Lower leg skin (tissue), 4 donors: ENCODE measurements around the gene PLSCR2. TPM values are rescaled to one million over a fixed set of nuclear protein-coding genes. Genes with fewer than 3 reads are reported as not detected.
A peak's percentile ranks its signal among the peaks of the same experiment; 100 is the strongest.
"Not testable (repeated sequence)": the region's sequence is repeated elsewhere in the genome, so short reads cannot be mapped to it uniquely, and the experiment has no call there.

Source experiments
- DNase-seq, 2 donors: peaks; one replicate each; pipeline ENCODE4 v3.0.0-alpha.2; 2019; ENCODE audit warnings: low spot score in 2 of 2
- H3K4me3 ChIP-seq: fragments of 200-600 bp; sonication (generic); 2 replicates; pipeline ENCODE4 v1.5.1; 2017; ENCODE audit warnings: mild to moderate bottlenecking, low read depth; ENCODE audit not compliant: poor library complexity, severe bottlenecking
- POLR2A ChIP-seq, 2 donors: fragments of 450-650 bp; IDR thresholded peaks; one replicate each; pipeline ENCODE4 v1.6.1; 2016 to 2017; ENCODE audit warnings: antibody characterized with exemption in 2 of 2, mild to moderate bottlenecking in 1 of 2, moderate library complexity in 1 of 2
- WGBS, 2 donors: methylation state at CpG; one replicate each; pipeline ENCODE4 v1.1.5; 2018; 5-methylcytosine and 5-hydroxymethylcytosine counted together
- intact Hi-C: fragments of 100-400 bp; cut with DNase I; formaldehyde crosslinking; loops from one replicate; pipeline ENCODE4 v1.15.0; 2023; ENCODE audit warnings: low total_unique reads
- total RNA-seq, 4 donors: library from RNA; depleted of rRNA; stranded (reverse); fragments of >200 nt; gene quantifications; one replicate each; pipeline ENCODE4 v1.1.0, GENCODE V29; 2016
- TF ChIP-seq, protein P1 (sequence below), 3 donors: fragments of 450-650 bp; IDR thresholded peaks; one replicate each; pipeline ENCODE4 v1.5.1; 2016; ENCODE audit warnings: antibody characterized with exemption in 3 of 3, mild to moderate bottlenecking in 3 of 3, moderate library complexity in 2 of 3

PLSCR2 gene
- total RNA-seq, 4 donors from 2014 or later = not detected

DNA sequence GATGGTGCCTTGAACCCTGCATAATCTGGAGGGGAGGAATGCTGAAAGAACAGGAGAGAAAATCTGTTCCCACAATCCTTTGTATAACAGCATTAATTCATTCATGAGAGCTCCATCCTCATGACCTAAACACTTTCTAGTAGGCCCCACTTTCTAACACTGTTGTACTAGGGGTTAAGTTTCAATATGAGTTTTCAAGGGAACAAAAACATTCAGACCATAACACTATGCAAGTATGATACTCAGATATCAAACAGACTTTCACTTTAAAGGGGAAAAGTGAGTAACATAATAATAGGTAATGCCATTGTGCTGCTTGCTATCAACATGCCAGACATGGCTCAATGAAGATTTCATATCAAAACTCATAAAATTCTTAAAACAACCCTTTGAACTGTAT is 32.4 kb upstream of the PLSCR2 start:
- DNase-seq = no peak
- intact Hi-C loops = no loop called here
- no peak overlapping the region for H3K4me3 ChIP-seq
- no peak for TF ChIP-seq POLR2A (IDR thresholded peaks at IDR 0.05)
- TF ChIP-seq, protein P1, sequence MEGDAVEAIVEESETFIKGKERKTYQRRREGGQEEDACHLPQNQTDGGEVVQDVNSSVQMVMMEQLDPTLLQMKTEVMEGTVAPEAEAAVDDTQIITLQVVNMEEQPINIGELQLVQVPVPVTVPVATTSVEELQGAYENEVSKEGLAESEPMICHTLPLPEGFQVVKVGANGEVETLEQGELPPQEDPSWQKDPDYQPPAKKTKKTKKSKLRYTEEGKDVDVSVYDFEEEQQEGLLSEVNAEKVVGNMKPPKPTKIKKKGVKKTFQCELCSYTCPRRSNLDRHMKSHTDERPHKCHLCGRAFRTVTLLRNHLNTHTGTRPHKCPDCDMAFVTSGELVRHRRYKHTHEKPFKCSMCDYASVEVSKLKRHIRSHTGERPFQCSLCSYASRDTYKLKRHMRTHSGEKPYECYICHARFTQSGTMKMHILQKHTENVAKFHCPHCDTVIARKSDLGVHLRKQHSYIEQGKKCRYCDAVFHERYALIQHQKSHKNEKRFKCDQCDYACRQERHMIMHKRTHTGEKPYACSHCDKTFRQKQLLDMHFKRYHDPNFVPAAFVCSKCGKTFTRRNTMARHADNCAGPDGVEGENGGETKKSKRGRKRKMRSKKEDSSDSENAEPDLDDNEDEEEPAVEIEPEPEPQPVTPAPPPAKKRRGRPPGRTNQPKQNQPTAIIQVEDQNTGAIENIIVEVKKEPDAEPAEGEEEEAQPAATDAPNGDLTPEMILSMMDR (IDR thresholded peaks at IDR 0.05) = no peak

DNA sequence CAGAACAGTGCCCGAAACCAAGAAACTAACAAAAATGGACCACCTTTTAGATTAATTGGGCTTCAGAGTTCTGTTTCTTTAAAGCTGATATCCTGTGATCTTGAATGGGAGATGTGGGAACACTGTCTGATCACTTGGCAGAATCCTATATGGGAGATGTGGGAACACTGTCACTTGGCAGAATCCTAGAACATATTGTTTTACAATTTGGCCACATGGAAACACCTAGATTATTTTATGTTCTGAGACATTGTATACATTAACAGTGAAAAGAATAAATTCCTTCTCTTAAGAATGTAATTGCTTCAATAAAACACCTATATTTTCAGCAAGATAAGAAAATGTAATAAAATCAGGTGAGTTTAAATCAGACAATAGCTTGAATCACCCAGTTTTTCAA is 30.3 kb upstream of the PLSCR2 start:
- WGBS, 2 donors = 70 to 76% methylated on average over 1 of the region's 1 CpG
- intact Hi-C loops = no loop called here
- no peak overlapping the region for H3K4me3 ChIP-seq
- no peak for DNase-seq
- no peak for TF ChIP-seq POLR2A (IDR thresholded peaks at IDR 0.05)
- TF ChIP-seq, protein P1 (IDR thresholded peaks at IDR 0.05) = no peak

DNA sequence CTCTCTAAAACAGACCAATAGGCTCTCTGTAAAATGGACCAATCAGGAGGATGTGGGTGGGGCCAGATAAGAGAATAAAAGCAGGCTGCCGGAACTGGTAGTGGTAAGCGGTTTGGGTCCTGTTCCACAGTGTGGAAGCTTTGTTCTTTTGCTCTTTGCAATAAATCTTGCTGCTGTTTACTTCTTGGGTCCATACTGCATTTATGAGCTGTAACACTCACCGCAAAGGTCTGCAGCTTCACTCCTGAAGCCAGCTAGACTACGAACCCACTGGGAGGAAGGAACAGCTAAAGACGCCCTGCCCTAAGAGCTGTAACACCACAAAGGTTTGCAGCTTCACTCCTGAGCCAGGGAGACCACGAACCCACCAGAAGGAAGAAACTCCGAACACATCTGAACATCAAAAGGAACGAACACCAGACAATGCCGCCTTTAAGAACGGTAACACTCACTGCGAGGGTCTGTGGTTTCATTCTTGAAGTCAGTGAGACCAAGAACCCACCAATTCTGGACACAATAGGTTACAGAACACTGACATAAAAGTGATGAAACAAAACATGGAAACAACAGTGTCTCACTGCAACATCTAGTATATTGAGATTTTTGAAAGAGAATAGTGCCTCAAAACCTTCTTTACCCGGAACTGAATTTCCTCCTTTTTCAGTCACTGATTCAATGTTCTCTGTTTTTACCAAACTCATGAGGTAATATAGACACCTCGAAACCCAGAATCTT is 28.8 kb upstream of the PLSCR2 start:
- 81 to 82% methylated on average over 13 of the region's 13 CpGs for WGBS, 2 donors
- TF ChIP-seq, protein P1 (IDR thresholded peaks at IDR 0.05) = no peak
- no peak for TF ChIP-seq POLR2A (IDR thresholded peaks at IDR 0.05)
- intact Hi-C loops = no loop called here
- no peak overlapping the region for H3K4me3 ChIP-seq
- DNase-seq = no peak

DNA sequence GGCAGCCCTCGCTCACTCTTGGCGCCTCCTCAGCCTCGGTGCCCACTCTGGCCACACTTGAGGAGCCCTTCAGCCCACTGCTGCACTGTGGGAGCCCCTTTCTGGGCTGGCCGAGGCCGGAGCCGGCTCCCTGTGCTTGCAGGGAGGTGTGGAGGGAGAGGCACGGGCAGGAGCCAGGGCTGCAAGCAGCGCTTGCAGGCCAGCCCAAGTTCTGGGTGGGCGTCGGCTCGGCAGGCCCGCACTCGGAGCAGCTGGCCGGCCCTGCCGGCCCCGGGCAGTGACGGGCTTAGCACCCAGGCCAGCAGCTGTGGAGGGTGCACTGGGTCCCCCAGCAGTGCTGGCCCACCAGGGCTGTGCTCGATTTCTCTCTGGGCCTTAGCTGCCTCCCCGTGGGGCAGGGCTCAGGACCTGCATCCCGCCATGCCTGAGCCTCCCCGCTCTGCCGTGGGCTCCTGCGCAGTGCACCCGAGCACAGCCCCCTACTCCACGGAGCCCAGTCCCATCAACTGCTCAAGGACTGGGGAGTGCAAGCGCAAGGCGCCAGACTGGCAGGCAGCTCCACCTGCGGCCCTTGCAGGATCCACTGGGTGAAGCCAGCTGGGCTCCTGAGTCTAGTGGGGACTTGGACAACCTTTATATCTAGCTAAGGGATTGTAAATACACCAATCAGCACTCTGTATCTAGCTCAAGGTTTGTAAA is 27.9 kb upstream of the PLSCR2 start:
- intact Hi-C loops, H3K4me3 ChIP-seq: not testable (repeated sequence)
- peak in 1 of 2 donors; percentile 73 for DNase-seq
- 93 to 94% methylated on average over 18 to 19 of the region's 28 CpGs for WGBS, 2 donors

DNA sequence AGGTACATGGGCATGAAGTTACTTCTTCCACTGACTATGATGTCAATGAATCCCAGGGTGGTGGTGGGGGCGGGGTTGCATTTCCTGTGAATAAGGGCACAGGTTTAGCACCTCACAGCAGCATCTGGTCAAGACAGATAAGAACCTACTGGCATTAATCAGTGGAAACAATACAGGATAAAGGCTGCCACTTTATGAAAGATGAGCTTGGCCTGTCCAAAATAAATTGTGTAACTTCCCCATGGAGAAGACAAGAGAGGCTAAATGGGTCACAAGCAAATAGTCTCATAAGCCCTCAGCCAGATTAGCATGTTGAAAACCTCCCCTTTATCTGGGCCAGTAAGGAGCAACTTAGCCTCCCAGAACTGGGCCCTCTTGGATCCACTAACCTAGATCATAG is 27.4 kb upstream of the PLSCR2 start:
- 0 to 57% methylated on average over 1 of the region's 1 CpG for WGBS, 2 donors
- intact Hi-C loops = no loop called here
- no peak for DNase-seq
- no peak overlapping the region for H3K4me3 ChIP-seq
- TF ChIP-seq POLR2A (IDR thresholded peaks at IDR 0.05) = no peak
- TF ChIP-seq, protein P1 (IDR thresholded peaks at IDR 0.05) = no peak

DNA sequence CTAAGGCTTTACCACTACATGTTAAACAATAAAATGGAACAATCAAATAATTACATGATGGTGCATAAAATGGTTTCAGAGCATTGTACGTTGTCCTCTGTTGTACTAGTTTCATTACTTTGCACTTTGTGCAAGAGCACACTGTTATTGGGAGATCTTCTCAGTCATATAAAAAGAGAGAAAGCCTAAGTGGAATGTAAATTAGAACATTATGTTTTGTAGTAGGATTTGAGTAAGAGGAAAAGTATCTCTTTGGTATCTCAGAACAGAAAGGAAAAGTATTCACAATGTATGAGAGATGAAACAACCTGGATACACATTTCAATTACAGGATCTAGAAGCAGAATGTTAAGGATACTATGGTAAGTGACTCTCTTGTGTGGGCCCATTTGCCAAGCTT is 26.9 kb upstream of the PLSCR2 start:
- intact Hi-C loops = no loop called here
- WGBS, 2 donors = 0 to 34% methylated on average over 1 of the region's 1 CpG

More for the DNA sequence above, 26.9 kb upstream of the PLSCR2 start:
- no peak overlapping the region for H3K4me3 ChIP-seq
- no peak for TF ChIP-seq POLR2A (IDR thresholded peaks at IDR 0.05)
- TF ChIP-seq, protein P1 (IDR thresholded peaks at IDR 0.05) = no peak
- DNase-seq = no peak
